NCI-H2171 (cell line): ENCODE measurements around the gene DCAKD.

Experiments used
- DNase-seq: peaks from one replicate; lab custom pipeline; 2025; lab: John Stamatoyannopoulos, UW

DCAKD gene

GRCh38 chr17:45051060-45051719 lies at the start of gene DCAKD:
TSS of gene DCAKD (minus strand) at chr17:45051632. CDS start at chr17:45034885, 16,747 bp downstream.
- peak; percentile 94 for DNase-seq

DNA sequence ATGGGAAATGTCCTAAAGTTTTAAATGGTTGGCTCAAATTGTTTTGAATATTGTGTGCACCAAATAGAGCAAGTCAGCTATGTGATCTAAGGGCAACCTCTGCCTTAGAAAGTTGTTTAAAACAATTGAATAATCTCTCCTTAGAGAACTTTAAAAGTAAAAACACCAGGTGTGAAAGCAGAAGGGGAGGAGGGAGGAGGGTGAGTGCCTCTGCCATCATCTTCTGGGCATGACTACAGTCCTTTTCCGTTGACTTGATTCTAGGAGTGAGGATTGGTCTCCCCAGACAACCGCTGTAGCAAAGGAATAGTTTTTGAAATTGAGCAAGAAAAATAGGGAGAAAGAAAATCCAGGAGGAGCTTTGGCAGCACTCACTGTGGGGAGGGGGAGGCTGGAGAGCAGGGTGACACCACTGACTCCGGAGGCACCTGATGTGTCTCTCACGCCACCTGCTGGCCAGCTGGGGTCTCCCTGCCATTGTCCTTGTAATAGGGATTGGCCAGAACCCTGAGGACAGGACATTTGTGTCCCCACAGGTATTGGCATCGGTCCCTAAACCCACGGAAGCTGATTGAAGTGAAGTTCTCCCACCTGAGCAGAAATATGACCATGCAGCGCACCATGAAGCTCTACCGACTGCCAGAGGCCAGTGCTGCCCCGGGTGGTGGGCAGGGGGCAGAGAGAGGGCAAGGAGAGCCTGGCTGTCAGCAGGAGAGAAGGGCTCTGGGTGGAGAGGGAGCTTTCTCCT lies 47.6 kb upstream of the DCAKD start:
- DNase-seq: peak; percentile 73

- peak; percentile 87 for DNase-seq
These were observed 46.8 kb upstream of the DCAKD start for GRCh38 chr17:45098081-45098868.

GRCh38 chr17:45096926-45097325 lies 45.5 kb upstream of the DCAKD start:
- no peak for DNase-seq

GRCh38 chr17:45096141-45096540 lies 44.7 kb upstream of the DCAKD start:
- DNase-seq: no peak

- no peak for DNase-seq
These were observed 42.1 kb upstream of the DCAKD start for GRCh38 chr17:45093444-45094110.

- no peak for DNase-seq
These were observed 41.5 kb upstream of the DCAKD start for GRCh38 chr17:45092911-45093430.

GRCh38 chr17:45091778-45092425 lies 40.5 kb upstream of the DCAKD start:
- no peak for DNase-seq

DNA sequence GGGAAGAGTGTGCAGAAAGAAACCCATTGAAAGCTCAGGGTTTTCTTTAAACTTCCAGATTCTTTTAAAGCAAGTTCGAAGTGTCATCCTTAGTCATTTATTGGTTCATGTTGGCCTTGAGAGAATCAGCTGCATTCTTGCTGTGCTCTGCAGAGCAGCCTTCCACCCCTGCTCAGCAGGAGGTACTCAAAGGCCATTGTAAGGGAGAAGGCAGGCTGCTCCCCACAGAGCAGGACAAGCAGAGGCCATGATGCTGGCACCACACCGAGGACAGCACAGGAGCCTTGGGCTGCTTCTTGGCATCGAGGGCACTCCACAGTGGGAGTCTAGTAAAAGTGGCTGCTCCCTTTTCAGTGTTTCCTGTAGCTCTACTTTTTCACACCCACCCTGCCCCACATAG lies 39.3 kb upstream of the DCAKD start:
- no peak for DNase-seq

GRCh38 chr17:45088741-45089140 lies 37.3 kb upstream of the DCAKD start:
- no peak for DNase-seq

GRCh38 chr17:45087978-45088377 lies 36.5 kb upstream of the DCAKD start:
- DNase-seq: no peak

- no peak for DNase-seq
These were observed 36.1 kb upstream of the DCAKD start for GRCh38 chr17:45087504-45087975.

GRCh38 chr17:45086865-45087503 lies 35.6 kb upstream of the DCAKD start:
- DNase-seq: no peak

DNA sequence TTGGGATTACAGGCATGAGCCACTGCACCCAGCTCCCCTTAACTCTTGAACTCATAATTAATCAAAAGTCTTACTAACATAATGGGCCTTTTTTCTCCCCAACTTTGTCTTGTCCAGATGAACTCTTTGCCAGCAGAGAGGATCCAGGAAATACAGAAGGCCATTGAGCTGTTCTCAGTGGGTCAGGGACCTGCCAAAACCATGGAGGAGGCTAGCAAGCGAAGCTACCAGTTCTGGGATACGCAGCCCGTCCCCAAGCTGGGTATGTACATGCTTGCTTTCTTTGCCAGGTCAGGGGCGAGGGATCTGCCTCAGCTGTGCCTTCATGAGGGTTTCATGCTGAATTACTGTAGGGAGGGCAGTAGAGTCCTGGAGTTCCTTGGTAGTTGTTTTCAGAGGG lies 35.0 kb upstream of the DCAKD start:
- no peak for DNase-seq

DNA sequence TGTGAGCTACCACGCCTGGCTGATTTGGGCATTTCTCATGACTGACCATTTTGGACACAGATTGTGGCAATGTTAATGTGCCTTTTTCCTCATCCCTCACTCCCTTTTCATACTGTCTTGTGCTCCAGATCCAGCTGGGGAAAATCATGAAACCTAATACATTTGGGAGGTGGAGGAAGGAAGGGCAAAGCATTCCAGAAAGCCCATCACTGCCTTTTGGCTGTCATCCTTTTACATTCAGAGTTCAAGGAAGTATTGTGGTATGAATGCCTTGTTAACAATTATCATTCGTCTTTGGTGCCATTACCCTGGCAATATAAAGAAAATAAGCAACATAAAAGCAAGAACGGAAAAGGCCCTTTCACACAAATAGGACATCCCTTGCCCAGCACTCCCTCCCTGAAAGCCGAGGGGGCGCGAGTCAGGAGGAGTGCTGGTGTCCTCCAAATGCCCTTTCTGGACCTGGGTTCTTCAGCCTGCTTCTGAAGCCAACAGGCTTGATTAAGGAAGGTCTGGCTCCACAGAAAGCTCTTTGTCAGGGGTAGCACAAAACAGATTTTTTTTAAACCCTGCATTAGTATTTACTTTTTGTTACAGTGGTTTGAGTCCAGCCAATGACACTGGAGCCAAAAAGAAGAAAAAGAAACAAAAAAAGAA lies 29.7 kb upstream of the DCAKD start:
- no peak for DNase-seq

DNA sequence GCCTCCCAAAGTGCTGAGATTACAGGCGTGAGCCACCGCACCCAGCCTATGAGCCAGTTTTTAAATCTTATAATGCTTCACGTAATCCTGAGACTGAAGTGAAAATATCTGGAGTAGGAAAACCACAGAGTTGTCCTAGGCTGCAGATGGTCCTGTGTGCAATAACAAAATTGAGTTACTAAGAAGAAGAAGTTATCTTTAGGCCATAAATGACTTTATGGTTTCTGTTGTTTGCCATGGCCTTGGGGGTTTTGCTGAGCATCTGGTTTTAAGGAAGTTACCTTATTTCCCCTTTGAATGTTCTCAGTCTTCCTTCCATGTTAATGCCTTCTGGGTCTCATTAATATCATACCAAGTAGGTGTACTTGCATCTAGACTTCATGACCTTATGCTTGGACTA lies 26.2 kb upstream of the DCAKD start:
- no peak for DNase-seq

DNA sequence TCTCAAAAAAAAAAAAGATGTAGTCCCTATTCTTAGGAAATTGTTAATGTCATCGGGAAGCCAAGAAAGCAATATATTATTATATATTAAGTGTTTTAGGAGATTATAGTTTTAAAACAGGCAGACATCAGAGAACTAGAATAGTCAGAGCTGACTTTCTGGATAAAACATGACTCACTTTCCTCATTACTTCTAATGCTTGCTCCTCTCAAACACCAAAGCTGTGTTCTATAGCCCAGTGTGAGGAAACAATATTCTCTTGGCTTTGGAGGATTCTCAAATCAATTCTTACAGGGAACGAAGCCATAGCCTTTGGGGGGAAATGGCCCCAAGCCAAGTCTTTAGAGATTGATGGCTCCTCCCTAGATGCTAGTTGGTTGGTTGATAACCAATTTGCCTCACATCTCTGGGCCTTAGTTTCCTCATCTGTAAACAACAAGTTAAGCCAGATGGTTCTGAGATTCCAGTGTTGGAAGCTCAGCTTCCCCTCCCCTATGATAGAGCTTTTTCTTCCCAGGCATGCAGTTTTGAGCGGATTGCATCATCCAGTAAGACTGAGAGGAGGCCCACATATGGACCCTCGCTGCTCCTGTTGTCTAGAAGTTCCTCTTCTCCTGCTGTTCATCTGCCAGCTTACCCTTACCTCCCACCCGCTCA lies 22.1 kb upstream of the DCAKD start:
- peak; percentile 54 for DNase-seq

DNA sequence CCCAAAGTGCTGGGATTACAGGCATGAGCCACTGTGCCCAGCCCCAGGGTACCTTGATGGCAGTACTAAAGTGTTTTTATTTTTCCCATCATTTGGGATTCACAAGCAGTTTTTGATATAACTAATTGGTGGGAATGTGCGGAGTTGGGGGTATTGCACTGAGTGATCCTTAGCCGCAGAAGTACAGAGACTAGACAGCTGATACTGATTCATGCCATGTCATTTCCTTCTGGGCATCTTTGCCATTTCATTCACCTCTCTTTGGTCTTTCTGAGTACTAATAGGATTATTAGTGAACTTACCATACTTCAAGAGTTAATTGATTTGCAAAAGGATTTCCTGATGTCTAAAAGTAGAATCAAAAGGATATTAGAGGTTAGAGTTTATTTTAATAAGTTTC lies 19.4 kb upstream of the DCAKD start:
- no peak for DNase-seq

GRCh38 chr17:45070001-45070400 lies 18.6 kb upstream of the DCAKD start:
- no peak for DNase-seq

- no peak for DNase-seq
These were observed 16.2 kb upstream of the DCAKD start for GRCh38 chr17:45067637-45068036.
